GM23338 (cell line): ENCODE data around the gene ZNF429. TPM values are rescaled to one million over a fixed set of nuclear protein-coding genes. Genes with fewer than 3 reads are reported as not detected.

Experiments used
- ATAC-seq: fragments of 200-7000 bp; cut with Tn5 transposase; 3 replicates; pipeline ENCODE4 v1.9.1; 2020
- DNase-seq: peaks from one replicate; pipeline ENCODE4 v3.0.0-alpha.2; 2015; ENCODE audit warnings: low spot score
- H2AFZ ChIP-seq: fragments of 200-600 bp; sonication (generic); 2 replicates; pipeline ENCODE4 v1.8.0; 2016; ENCODE audit warnings: antibody characterized with exemption, mild to moderate bottlenecking, moderate library complexity
- H3F3A ChIP-seq: fragments of 200-600 bp; sonication (generic); replicated peaks from 2 replicates; pipeline ENCODE4 v1.8.0; 2017; ENCODE audit warnings: antibody characterized with exemption, mixed run types, low read depth
- H3K27ac ChIP-seq: fragments of 200-600 bp; sonication (generic); 2 replicates; pipeline ENCODE4 v1.6.1; 2016; ENCODE audit warnings: low read depth
- H3K27me3 ChIP-seq: fragments of 200-600 bp; sonication (generic); 2 replicates; pipeline ENCODE4 v1.8.0; 2016; ENCODE audit warnings: mild to moderate bottlenecking, mixed run types, moderate library complexity; ENCODE audit not compliant: insufficient read depth
- H3K36me3 ChIP-seq: fragments of 200-600 bp; sonication (generic); 2 replicates; pipeline ENCODE4 v1.8.0; 2016; ENCODE audit warnings: mild to moderate bottlenecking; ENCODE audit not compliant: insufficient read depth
- H3K4me1 ChIP-seq: fragments of 200-600 bp; sonication (generic); 2 replicates; pipeline ENCODE4 v1.8.0; 2016; ENCODE audit warnings: mild to moderate bottlenecking, moderate library complexity; ENCODE audit not compliant: insufficient read depth
- H3K4me2 ChIP-seq: fragments of 200-600 bp; sonication (generic); 2 replicates; pipeline ENCODE4 v1.7.1; 2017; ENCODE audit warnings: mixed run types
- H3K4me3 ChIP-seq: fragments of 200-600 bp; sonication (generic); 2 replicates; pipeline ENCODE4 v1.6.1; 2016; ENCODE audit warnings: mixed run types
- H3K79me2 ChIP-seq: fragments of 200-600 bp; sonication (generic); replicated peaks from 2 replicates; pipeline ENCODE4 v1.8.0; 2017; ENCODE audit warnings: mild to moderate bottlenecking; ENCODE audit not compliant: insufficient read depth
- H3K9me2 ChIP-seq: fragments of 200-600 bp; sonication (generic); 2 replicates; pipeline ENCODE4 v1.8.0; 2017; ENCODE audit not compliant: insufficient read depth
- H4K20me1 ChIP-seq: fragments of 200-600 bp; sonication (generic); replicated peaks from 2 replicates; pipeline ENCODE4 v1.8.0; 2017; ENCODE audit warnings: mild to moderate bottlenecking; ENCODE audit not compliant: insufficient read depth
- H3K27ac Mint-ChIP-seq: 2 replicates; pipeline ENCODE4 v1.8.0; 2020; ENCODE audit warnings: inconsistent platforms, mild to moderate bottlenecking, moderate library complexity, mixed read lengths
- H3K27me3 Mint-ChIP-seq: 3 replicates; pipeline ENCODE4 v1.8.0; 2022; ENCODE audit warnings: low read depth, mild to moderate bottlenecking, moderate library complexity, mixed read lengths, inconsistent platforms; ENCODE audit not compliant: insufficient read depth, poor library complexity
- H3K36me3 Mint-ChIP-seq: 3 replicates; pipeline ENCODE4 v1.8.0; 2021; ENCODE audit warnings: low read depth, mild to moderate bottlenecking, inconsistent platforms, moderate library complexity, mixed read lengths
- H3K4me1 Mint-ChIP-seq: 3 replicates; pipeline ENCODE4 v1.8.0; 2020; ENCODE audit warnings: mild to moderate bottlenecking, inconsistent platforms, mixed read lengths
- H3K4me3 Mint-ChIP-seq: 3 replicates; pipeline ENCODE4 v1.8.0; 2021; ENCODE audit warnings: moderate library complexity, mild to moderate bottlenecking, inconsistent platforms, mixed read lengths
- H3K9me3 Mint-ChIP-seq: 3 replicates; pipeline ENCODE4 v1.8.0; 2020; ENCODE audit warnings: moderate library complexity, mild to moderate bottlenecking, inconsistent platforms, mixed read lengths
- CREB1 ChIP-seq: fragments of 250-450 bp; sonication (Bioruptor Pico); IDR thresholded peaks from 2 replicates; pipeline ENCODE4 v1.5.0; 2020; ENCODE audit warnings: low read depth, mild to moderate bottlenecking, moderate library complexity
- EZH2 ChIP-seq: fragments of 200-600 bp; sonication (generic); IDR thresholded peaks from one replicate; pipeline ENCODE4 v1.8.0; 2017; ENCODE audit warnings: antibody characterized with exemption, mild to moderate bottlenecking, low read depth; ENCODE audit not compliant: unreplicated experiment
- EZH2phosphoT487 ChIP-seq: fragments of 200-600 bp; sonication (generic); IDR thresholded peaks from one replicate; pipeline ENCODE4 v1.8.1; 2018; ENCODE audit warnings: antibody characterized with exemption; ENCODE audit not compliant: unreplicated experiment
- JUNB ChIP-seq: IDR thresholded peaks from one replicate; pipeline ENCODE4 v1.6.1; 2016; ENCODE audit warnings: antibody characterized with exemption; ENCODE audit not compliant: unreplicated experiment
- POLR2AphosphoS5 ChIP-seq: IDR thresholded peaks from 2 replicates; pipeline ENCODE4 v1.6.1; 2016; ENCODE audit warnings: antibody characterized with exemption, low read depth
- REST ChIP-seq: IDR thresholded peaks from one replicate; pipeline ENCODE4 v1.6.1; 2018; ENCODE audit warnings: antibody characterized with exemption; ENCODE audit not compliant: unreplicated experiment
- ZNF114 ChIP-seq: fragments of 250-450 bp; sonication (Bioruptor Pico); IDR thresholded peaks from 2 replicates; pipeline ENCODE4 v1.5.0; 2020; ENCODE audit warnings: mild to moderate bottlenecking, moderate library complexity
- ZNF331 ChIP-seq: fragments of 250-450 bp; sonication (Bioruptor Pico); IDR thresholded peaks from 2 replicates; pipeline ENCODE4 v1.5.0; 2020; ENCODE audit warnings: low read depth, mild to moderate bottlenecking, moderate library complexity
- ZNF462 ChIP-seq: fragments of 250-450 bp; sonication (Bioruptor Pico); IDR thresholded peaks from 2 replicates; pipeline ENCODE4 v1.5.0; 2020; ENCODE audit warnings: mild to moderate bottlenecking, moderate library complexity
- polyA plus RNA-seq: library from polyadenylated mRNA; unstranded; fragments of >200 nt; fragmentation: Nextera tagmentation; extraction: Ambion mirVana; gene quantifications from 2 replicates; pipeline ENCODE4 v1.2.1, GENCODE V29; 2016
- total RNA-seq: library from RNA; depleted of rRNA; stranded (reverse); fragments of >200 nt; shearing (Covaris generic); gene quantifications from 2 replicates; pipeline ENCODE4 v1.2.3, GENCODE V29; 2014
- TF ChIP-seq, protein P1 (sequence below), 2 experiments: fragments of 200-600 bp in 1 of 2; sonication (generic) in 1 of 2; conservative IDR thresholded peaks; 2 replicates each; pipeline versions ENCODE4 v1.5.1 to v1.6.1; 2016 to 2017; ENCODE audit warnings: antibody characterized with exemption in 2 of 2, low read depth in 2 of 2, mild to moderate bottlenecking in 2 of 2, moderate library complexity in 1 of 2

The ZNF429 gene
- total and polyA plus RNA-seq, 2 experiments from 2014 or later: 13.4 to 18.9 TPM

DNA sequence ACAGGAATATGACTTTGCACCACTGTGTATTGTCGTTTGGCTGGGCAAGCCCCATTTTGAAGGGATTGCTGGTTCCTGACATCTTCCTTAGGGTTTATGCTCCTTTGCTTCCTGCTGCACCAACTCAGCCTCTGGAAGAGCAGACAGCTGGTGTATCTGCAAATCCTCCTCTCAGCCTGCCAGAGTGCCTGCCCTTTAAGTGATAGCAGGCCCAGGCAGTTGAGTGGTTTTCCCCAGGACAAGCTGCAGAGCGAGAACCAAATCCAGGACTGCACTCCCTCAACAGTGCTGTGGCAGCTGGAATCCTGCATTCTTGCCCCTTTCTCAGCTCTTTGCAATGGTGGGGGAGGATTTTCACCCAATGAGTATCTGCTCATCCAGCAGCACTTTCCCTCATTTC is 85.5 kb downstream of the ZNF429 start:
- H3K4me3 ChIP-seq: no peak overlapping the region
- Mint-ChIP-seq H3K4me1 (peaks cover 12% of the 10 kb centered on the region; the same call in 2 of the 3 replicates), H3K27me3 (peaks cover 15% of the 10 kb centered on the region), H3K9me3 (peaks cover 6% of the 10 kb centered on the region; the same call in 1 of the 3 replicates), H3K36me3 (no peaks in the 10 kb centered on the region; the same call in 2 of the 3 replicates), H3K4me3 (no peak overlapping the region), H3K27ac (no peak overlapping the region)
- no peaks in the 10 kb centered on the region for H4K20me1 ChIP-seq
- DNase-seq (no peak), ATAC-seq (no peak)
- no peaks in the 10 kb centered on the region; the same call in 1 of the 2 replicates for H3K9me2 ChIP-seq
- TF ChIP-seq ZNF331 (CRISPR knock-in tag) (no peak), EZH2 (no peak), POLR2AphosphoS5 (no peak), ZNF462 (CRISPR knock-in tag) (no peak), EZH2phosphoT487 (no peak), JUNB (no peak), REST (no peak), CREB1 (CRISPR knock-in tag) (no peak), ZNF114 (no peak)
- TF ChIP-seq, protein P1, sequence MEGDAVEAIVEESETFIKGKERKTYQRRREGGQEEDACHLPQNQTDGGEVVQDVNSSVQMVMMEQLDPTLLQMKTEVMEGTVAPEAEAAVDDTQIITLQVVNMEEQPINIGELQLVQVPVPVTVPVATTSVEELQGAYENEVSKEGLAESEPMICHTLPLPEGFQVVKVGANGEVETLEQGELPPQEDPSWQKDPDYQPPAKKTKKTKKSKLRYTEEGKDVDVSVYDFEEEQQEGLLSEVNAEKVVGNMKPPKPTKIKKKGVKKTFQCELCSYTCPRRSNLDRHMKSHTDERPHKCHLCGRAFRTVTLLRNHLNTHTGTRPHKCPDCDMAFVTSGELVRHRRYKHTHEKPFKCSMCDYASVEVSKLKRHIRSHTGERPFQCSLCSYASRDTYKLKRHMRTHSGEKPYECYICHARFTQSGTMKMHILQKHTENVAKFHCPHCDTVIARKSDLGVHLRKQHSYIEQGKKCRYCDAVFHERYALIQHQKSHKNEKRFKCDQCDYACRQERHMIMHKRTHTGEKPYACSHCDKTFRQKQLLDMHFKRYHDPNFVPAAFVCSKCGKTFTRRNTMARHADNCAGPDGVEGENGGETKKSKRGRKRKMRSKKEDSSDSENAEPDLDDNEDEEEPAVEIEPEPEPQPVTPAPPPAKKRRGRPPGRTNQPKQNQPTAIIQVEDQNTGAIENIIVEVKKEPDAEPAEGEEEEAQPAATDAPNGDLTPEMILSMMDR (conservative IDR thresholded peaks at IDR 0.05; ENCODE audit: low read depth in 2 of 2): no peak
- no peak overlapping the region for H2AFZ ChIP-seq
- H3K27ac ChIP-seq: no peak overlapping the region
- peaks cover 23% of the 10 kb centered on the region for H3K27me3 ChIP-seq
- no peaks in the 10 kb centered on the region for H3K4me1 ChIP-seq
- no peaks in the 10 kb centered on the region for H3K79me2 ChIP-seq
- no peaks in the 10 kb centered on the region for H3F3A ChIP-seq
- no peak overlapping the region for H3K4me2 ChIP-seq
- H3K36me3 ChIP-seq: no peaks in the 10 kb centered on the region
